IPS-20b (cell line): ENCODE measurements around the gene RIMS1.

ENCODE experiments used
- H3K27ac ChIP-seq: one replicate; pipeline ENCODE4 v1.5.1; 2013; ENCODE audit warnings: low read length
- H3K27me3 ChIP-seq: 2 replicates; pipeline ENCODE4 v1.6.1; 2013; ENCODE audit warnings: mild to moderate bottlenecking, low read length, inconsistent platforms; ENCODE audit not compliant: insufficient read depth
- H3K36me3 ChIP-seq: 2 replicates; pipeline ENCODE4 v1.6.1; 2013; ENCODE audit warnings: low read depth, mild to moderate bottlenecking, inconsistent platforms, low read length, moderate library complexity; ENCODE audit not compliant: insufficient read depth
- H3K4me1 ChIP-seq: 2 replicates; pipeline ENCODE4 v1.6.1; 2013; ENCODE audit warnings: mild to moderate bottlenecking, control low read depth, inconsistent platforms, low read length, moderate library complexity; ENCODE audit not compliant: insufficient read depth
- H3K4me3 ChIP-seq: 2 replicates; pipeline ENCODE4 v1.5.1; 2013; ENCODE audit warnings: mild to moderate bottlenecking, low read length, inconsistent platforms
- H3K9ac ChIP-seq: 2 replicates; pipeline ENCODE4 v1.6.1; 2013; ENCODE audit warnings: low read depth, mild to moderate bottlenecking, inconsistent platforms, low read length, moderate library complexity
- H3K9me3 ChIP-seq: 2 replicates; pipeline ENCODE4 v1.6.1; 2013; ENCODE audit warnings: mild to moderate bottlenecking, low read depth, low read length, inconsistent platforms; ENCODE audit not compliant: insufficient read depth

The RIMS1 gene

DNA sequence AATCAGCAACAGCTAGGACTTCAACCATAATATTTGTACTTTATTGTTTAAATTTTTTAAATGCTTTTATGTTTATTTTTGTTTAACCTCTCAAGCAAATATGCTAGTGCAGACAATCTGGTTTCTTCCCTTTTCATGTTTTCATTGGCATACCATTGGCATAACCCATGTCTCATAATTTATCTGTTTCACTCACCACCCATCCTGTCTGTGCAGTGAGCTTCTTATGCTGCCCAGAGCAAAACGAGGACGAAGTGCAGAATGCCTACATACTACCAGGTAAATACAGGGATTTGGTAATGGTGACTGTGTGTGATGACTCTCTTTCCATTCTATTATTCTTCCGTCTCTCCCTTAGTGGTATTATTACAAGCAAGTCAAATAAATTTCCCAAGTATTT, 374.1 kb downstream of the RIMS1 start:
- no peak overlapping the region for H3K9ac ChIP-seq
- no peak overlapping the region for H3K27ac ChIP-seq
- H3K9me3 ChIP-seq = no peaks in the 10 kb centered on the region
- no peaks in the 10 kb centered on the region for H3K36me3 ChIP-seq
- H3K4me3 ChIP-seq = no peak overlapping the region
- no peaks in the 10 kb centered on the region for H3K4me1 ChIP-seq
- no peaks in the 10 kb centered on the region for H3K27me3 ChIP-seq

DNA sequence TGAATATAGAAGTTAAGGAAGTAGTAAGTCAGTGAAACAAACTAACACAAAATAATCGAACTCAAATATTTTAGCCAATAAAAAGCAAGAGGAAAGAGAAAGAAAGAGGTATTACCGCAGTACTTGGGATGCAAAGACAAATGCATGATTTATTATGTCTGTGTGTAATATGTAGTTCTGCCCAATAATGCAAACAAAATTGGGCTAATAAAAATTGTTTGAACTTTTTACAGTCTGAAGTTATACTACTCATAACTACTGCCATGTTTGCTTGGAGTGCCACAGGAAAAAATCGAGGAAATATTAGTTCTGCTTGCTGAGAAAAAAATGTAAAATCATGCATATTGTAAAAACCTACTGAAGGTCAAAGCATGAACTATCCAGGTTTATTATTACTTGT, 375.2 kb downstream of the RIMS1 start:
- Histone ChIP-seq H3K27ac (no peak overlapping the region), H3K36me3 (no peaks in the 10 kb centered on the region), H3K4me3 (no peak overlapping the region), H3K9me3 (no peaks in the 10 kb centered on the region), H3K27me3 (no peaks in the 10 kb centered on the region), H3K4me1 (no peaks in the 10 kb centered on the region), H3K9ac (no peak overlapping the region)

DNA sequence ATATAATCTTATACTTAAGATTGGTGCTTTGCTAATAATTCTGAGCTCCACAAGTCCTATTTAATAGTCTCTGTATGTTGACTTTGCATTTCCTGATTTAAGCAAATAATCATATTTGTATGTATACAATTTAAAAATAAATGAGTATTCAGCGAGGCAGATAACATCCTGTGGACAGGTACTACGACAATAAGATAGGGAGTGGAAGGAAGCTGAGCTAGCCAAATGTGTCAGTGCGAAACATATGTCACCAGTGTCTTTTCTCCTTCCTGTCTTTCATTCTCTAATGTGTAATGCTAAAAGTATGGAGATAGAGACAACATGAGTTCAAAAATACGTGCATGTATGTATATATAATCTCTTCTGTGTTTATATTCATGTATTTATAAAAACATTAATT, 375.9 kb downstream of the RIMS1 start:
- Histone ChIP-seq H3K9ac (no peak overlapping the region), H3K27ac (no peak overlapping the region), H3K27me3 (no peaks in the 10 kb centered on the region), H3K4me3 (no peak overlapping the region), H3K4me1 (no peaks in the 10 kb centered on the region), H3K36me3 (no peaks in the 10 kb centered on the region), H3K9me3 (no peaks in the 10 kb centered on the region)

DNA sequence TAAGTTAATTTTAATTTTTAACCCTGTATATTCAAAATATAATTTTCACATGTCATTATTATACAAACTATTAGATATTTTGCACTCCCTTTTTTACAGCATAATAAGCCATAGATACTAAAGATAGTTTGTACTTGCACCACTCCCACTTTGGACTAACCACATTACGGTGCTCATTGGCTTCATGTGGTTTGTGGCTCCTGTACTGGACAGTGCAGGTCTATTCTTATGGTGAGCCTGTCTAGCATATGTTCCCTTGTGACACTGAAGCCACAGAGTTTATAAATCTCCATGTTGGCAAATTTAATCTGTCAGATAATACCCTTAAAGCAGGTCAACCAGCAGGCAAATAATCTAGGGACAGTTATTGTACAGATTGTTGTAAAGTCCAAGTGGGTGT, 381.1 kb downstream of the RIMS1 start:
- Histone ChIP-seq H3K27ac (no peak overlapping the region), H3K27me3 (no peaks in the 10 kb centered on the region), H3K9me3 (no peaks in the 10 kb centered on the region), H3K36me3 (no peaks in the 10 kb centered on the region), H3K4me1 (no peaks in the 10 kb centered on the region), H3K4me3 (no peak overlapping the region), H3K9ac (no peak overlapping the region)

DNA sequence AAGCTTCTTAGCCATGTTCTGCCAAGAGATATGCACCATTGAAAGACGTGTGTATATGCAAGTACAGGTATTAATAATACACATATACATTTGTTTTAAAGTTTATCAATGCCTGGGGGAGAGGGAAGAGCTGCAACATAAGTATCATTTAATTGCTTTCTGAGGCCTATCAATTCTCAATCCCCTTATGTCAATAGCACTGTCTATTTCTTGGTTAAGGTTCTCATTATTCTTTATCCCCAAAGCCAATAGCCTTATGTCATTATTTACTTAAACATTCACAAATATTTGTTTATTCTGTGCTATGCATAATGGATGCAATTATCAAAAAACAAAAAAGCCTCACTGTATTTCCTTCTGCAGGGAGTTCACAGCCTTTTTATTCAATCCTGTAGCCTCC, 385.2 kb downstream of the RIMS1 start:
- no peak overlapping the region for H3K4me3 ChIP-seq
- H3K36me3 ChIP-seq = no peaks in the 10 kb centered on the region
- no peaks in the 10 kb centered on the region for H3K4me1 ChIP-seq
- no peaks in the 10 kb centered on the region for H3K27me3 ChIP-seq
- H3K27ac ChIP-seq = no peak overlapping the region
- no peaks in the 10 kb centered on the region for H3K9me3 ChIP-seq
- H3K9ac ChIP-seq = no peak overlapping the region

DNA sequence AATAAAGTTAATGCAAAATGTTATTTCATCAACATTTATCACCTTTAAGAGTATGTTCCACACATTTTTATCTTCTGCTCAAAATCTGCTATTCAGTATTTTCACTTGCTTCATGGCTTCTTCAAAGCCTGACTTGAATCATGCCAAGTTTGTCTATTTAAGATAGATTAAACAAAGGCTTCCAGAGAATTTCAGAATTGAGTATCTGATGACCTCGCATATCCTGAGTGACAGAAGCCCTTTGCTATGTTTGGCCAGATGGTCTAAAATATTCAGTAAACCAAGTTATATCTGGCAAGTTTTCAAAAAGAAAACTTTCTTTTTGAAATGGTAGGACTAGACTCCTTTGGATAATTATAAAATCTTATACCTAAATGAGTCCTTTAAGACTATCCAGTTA, 386.6 kb downstream of the RIMS1 start:
- Histone ChIP-seq H3K4me3 (no peak overlapping the region), H3K4me1 (no peaks in the 10 kb centered on the region), H3K9me3 (no peaks in the 10 kb centered on the region), H3K36me3 (no peaks in the 10 kb centered on the region), H3K9ac (no peak overlapping the region), H3K27ac (no peak overlapping the region), H3K27me3 (no peaks in the 10 kb centered on the region)

DNA sequence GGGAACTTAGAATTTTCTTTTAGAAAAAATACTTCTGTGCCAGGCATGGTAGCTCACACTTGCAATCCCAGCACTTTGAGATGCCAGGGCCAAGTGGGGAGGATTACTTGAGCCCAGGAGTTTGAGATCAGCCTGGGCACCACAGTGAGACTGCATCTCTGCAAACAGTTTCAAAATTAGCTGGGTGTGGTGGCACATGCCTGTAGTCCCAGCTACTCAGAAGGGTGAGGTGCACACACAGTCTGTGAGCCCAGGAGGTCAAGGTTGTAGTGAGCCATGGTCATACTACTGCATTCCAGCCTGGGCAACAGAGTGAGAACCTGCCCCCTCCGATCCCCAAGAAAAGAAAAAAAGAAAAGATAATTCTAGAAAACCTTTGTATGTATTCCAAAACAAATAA, 389.5 kb downstream of the RIMS1 start:
- Histone ChIP-seq H3K4me3 (no peak overlapping the region), H3K9ac (no peak overlapping the region), H3K27ac (no peak overlapping the region), H3K4me1 (no peaks in the 10 kb centered on the region), H3K36me3 (no peaks in the 10 kb centered on the region), H3K9me3 (no peaks in the 10 kb centered on the region), H3K27me3 (no peaks in the 10 kb centered on the region)

DNA sequence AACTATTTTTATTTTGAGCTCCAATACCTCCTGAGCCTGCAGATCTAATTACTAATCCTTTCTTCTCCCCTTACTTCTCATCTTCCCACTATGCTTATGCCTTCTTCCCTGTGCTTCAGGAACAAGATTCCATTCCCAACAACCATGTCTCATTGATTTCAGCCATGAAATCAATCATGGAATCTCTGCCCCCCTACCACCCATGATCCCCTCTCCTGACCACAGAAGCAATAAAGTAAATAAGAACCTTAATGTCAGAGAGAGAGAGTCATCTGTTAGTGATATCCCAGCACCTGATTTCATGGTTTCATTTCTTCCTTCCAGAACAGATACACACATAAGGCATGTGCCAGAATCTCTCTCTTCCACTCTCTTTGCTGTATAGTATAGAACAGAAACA, 395.9 kb downstream of the RIMS1 start:
- H3K9me3 ChIP-seq = no peaks in the 10 kb centered on the region
- no peaks in the 10 kb centered on the region for H3K27me3 ChIP-seq
- no peak overlapping the region for H3K4me3 ChIP-seq
- H3K36me3 ChIP-seq = no peaks in the 10 kb centered on the region
- H3K4me1 ChIP-seq = no peaks in the 10 kb centered on the region
- H3K27ac ChIP-seq = no peak overlapping the region
- H3K9ac ChIP-seq = no peak overlapping the region

DNA sequence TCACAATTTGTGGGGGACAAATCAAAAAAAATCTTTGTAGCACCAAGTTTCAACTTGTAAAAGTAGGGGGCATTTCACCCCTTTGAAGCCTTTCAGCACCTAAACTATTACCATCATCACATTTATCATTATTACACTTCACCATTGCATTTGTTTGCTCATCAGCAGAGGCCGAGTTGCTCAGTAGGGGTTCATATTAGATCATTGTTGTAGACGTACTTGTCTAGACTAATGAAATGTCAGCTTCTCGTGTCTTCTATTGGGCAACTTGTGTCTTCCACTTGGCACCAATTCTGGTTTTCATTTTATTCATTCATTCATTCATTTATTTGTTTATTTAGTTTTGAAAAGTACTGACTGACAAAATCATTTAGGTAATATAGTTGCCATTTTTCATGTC, 397.2 kb downstream of the RIMS1 start:
- peaks cover 3% of the 10 kb centered on the region; the same call in 1 of the 2 replicates for H3K4me1 ChIP-seq
- H3K27ac ChIP-seq = no peak overlapping the region
- no peaks in the 10 kb centered on the region for H3K9me3 ChIP-seq

DNA sequence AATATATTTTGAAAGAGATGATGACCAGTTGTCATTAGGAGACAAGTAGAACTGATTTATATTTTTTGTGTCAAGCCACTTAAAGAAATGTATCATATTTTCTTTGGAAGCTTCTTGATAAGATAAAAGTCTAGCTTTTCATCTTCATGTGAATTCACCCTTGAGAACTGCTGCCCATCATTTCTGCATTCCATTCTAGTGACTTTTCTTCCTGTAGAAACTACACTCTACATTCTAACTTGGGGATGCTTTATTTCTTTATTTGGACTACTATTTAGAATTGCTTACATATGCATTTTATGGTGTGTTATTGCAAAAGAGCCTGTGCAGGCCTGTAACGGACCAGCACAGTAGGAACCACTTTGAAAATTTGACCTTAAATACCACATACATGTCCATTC, 400.6 kb downstream of the RIMS1 start:
- no peak overlapping the region for H3K27ac ChIP-seq
- peaks cover 6% of the 10 kb centered on the region; the same call in 1 of the 2 replicates for H3K4me1 ChIP-seq
- no peak overlapping the region for H3K4me3 ChIP-seq
- no peaks in the 10 kb centered on the region for H3K27me3 ChIP-seq
- no peaks in the 10 kb centered on the region for H3K9me3 ChIP-seq
- no peaks in the 10 kb centered on the region for H3K36me3 ChIP-seq
- H3K9ac ChIP-seq = no peak overlapping the region

More for the DNA sequence above, 397.2 kb downstream of the RIMS1 start:
- H3K9ac ChIP-seq = no peak overlapping the region
- no peaks in the 10 kb centered on the region for H3K27me3 ChIP-seq
- no peak overlapping the region for H3K4me3 ChIP-seq
- H3K36me3 ChIP-seq = no peaks in the 10 kb centered on the region

DNA sequence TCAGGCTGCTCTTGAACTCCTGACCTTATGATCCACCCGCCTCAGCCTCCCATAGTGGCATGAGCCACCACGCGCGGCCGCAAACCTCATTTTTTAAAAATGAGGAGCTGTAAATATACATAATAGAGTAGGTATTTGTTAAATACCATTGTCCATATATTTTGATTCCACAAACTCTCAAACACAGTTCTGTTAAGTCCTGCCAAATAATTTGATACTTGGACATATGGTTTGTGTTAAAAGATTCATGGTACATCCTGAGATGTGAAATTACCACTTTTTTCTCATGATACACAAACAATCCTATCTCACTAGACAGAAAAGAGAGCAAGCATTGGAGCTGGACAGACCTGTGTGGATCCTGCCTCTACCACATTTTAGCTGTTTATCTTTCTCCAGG, 401.5 kb downstream of the RIMS1 start:
- Histone ChIP-seq H3K27me3 (no peaks in the 10 kb centered on the region), H3K4me1 (peaks cover 6% of the 10 kb centered on the region; the same call in 1 of the 2 replicates), H3K4me3 (no peak overlapping the region), H3K9me3 (no peaks in the 10 kb centered on the region), H3K9ac (no peak overlapping the region), H3K27ac (no peak overlapping the region), H3K36me3 (no peaks in the 10 kb centered on the region)

DNA sequence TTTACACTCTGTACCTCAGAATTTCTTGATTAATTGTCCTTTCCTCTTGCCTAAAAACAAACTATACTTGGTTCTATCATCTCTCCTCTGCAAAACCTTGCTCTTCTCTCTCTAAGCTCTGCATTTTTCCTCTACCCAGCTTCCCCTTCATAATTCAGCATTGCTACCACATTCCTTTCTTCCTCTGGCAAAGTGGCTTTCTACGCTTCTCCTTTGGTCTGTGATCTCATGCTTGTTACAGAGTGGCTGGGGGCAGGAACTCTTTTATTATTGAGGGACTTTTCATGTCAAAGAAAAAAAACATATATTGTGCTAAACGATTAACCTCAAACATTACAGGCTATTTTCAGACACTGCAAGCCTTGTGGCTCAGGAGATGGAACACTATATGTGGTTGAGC, 402.2 kb downstream of the RIMS1 start:
- Histone ChIP-seq H3K36me3 (no peaks in the 10 kb centered on the region), H3K4me3 (no peak overlapping the region), H3K27ac (no peak overlapping the region), H3K27me3 (no peaks in the 10 kb centered on the region), H3K9ac (no peak overlapping the region), H3K9me3 (no peaks in the 10 kb centered on the region), H3K4me1 (peaks cover 6% of the 10 kb centered on the region; the same call in 1 of the 2 replicates)

DNA sequence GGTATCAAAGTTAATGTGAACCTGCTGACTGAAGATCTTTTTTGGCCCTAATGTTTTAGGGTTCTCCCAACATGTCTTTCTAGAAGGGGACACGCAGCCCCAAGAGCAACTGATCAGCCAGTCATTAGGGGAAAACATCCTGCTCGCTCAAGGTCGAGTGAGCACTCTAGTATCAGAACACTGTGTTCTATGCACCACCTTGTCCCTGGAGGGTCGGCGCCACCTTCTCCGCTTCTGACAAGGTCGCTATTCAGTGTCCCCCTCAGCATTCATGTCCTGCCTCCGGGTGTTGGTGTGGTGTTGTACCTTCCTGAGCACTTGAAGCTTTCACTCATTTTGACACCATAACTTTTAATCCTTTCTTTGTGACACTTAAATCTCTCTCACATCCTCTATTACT, 404.3 kb downstream of the RIMS1 start:
- H3K27ac ChIP-seq = no peak overlapping the region
- no peak overlapping the region for H3K4me3 ChIP-seq
- H3K9me3 ChIP-seq = no peaks in the 10 kb centered on the region

More for the DNA sequence above, 404.3 kb downstream of the RIMS1 start:
- Histone ChIP-seq H3K36me3 (no peaks in the 10 kb centered on the region), H3K27me3 (no peaks in the 10 kb centered on the region), H3K9ac (no peak overlapping the region), H3K4me1 (peaks cover 6% of the 10 kb centered on the region; the same call in 1 of the 2 replicates)
